Limb (tissue), 2 donors: ENCODE measurements around the gene PPM1H.
A peak's percentile ranks its signal among the peaks of the same experiment; 100 is the strongest.

Experiments used
- DNase-seq, 2 donors: peaks; one replicate each; pipeline ENCODE4 v3.0.0-alpha.2; 2016; ENCODE audit errors: extremely low spot score in 2 of 2

PPM1H gene

GRCh38 chr12:62713723-62714122, 221.2 kb downstream of the PPM1H start:
- no peak for DNase-seq

GRCh38 chr12:62712681-62713573, 222.0 kb downstream of the PPM1H start:
- no peak for DNase-seq

GRCh38 chr12:62711631-62712241, 223.2 kb downstream of the PPM1H start:
- DNase-seq = peak in 1 of 2 donors; percentile 52

- no peak for DNase-seq
Observed at GRCh38 chr12:62709311-62709710, 225.6 kb downstream of the PPM1H start.

GRCh38 chr12:62707939-62708338, 227.0 kb downstream of the PPM1H start:
- no peak for DNase-seq

- DNase-seq = no peak
Observed at GRCh38 chr12:62705846-62706245, 229.1 kb downstream of the PPM1H start.

GRCh38 chr12:62703011-62703380, 232.0 kb downstream of the PPM1H start:
- no peak for DNase-seq

GRCh38 chr12:62701492-62701891, 233.5 kb downstream of the PPM1H start:
- no peak for DNase-seq

- DNase-seq = no peak
Observed at GRCh38 chr12:62700091-62700880, 234.7 kb downstream of the PPM1H start.

- DNase-seq = no peak
Observed at GRCh38 chr12:62698701-62699101, 236.2 kb downstream of the PPM1H start.

GRCh38 chr12:62697893-62698292, 237.1 kb downstream of the PPM1H start:
- no peak for DNase-seq

- no peak for DNase-seq
Observed at GRCh38 chr12:62695696-62696095, 239.3 kb downstream of the PPM1H start.

- DNase-seq = no peak
Observed at GRCh38 chr12:62694632-62695031, 240.3 kb downstream of the PPM1H start.

- DNase-seq = no peak
Observed at GRCh38 chr12:62694116-62694515, 240.8 kb downstream of the PPM1H start.

- peak; percentile 50 to 68 for DNase-seq
Observed at GRCh38 chr12:62693376-62694050, 241.4 kb downstream of the PPM1H start.

GRCh38 chr12:62692884-62693283, 242.1 kb downstream of the PPM1H start:
- no peak for DNase-seq

GRCh38 chr12:62691309-62691708, 243.6 kb downstream of the PPM1H start:
- no peak for DNase-seq

- no peak for DNase-seq
Observed at GRCh38 chr12:62689042-62689839, 245.7 kb downstream of the PPM1H start.

GRCh38 chr12:62686938-62687337, 248.0 kb downstream of the PPM1H start:
- no peak for DNase-seq

GRCh38 chr12:62684570-62685295, 250.2 kb downstream of the PPM1H start:
- peak; percentile 82 to 83 for DNase-seq
